Posterior cingulate gyrus (tissue), 11 donors: ENCODE data around the gene GSTA4.
"Not testable (repeated sequence)": the region's sequence is repeated elsewhere in the genome, so short reads cannot be mapped to it uniquely, and the experiment has no call there.

Experiments
- DNase-seq, 10 donors: peaks; one replicate each; pipeline versions ENCODE4 v3.0.0 to v3.0.0-alpha.2; 2020 to 2021; ENCODE audit warnings: mixed read lengths in 3 of 10
- intact Hi-C: fragments of 100-400 bp; cut with DNase I; formaldehyde crosslinking; loops from one replicate; pipeline ENCODE4 v1.15.1; 2023

GSTA4 gene

GRCh38 chr6:53014744-53015143, 19.7 kb upstream of the GSTA4 start:
- intact Hi-C loops: no loop called here
- no peak for DNase-seq

- intact Hi-C loops: no loop called here
- DNase-seq: no peak
Measured at GRCh38 chr6:53014063-53014462, 19.0 kb upstream of the GSTA4 start.

GRCh38 chr6:53011979-53012378, 16.9 kb upstream of the GSTA4 start:
- DNase-seq: no peak
- intact Hi-C loops: no loop called here

- intact Hi-C loops: no loop called here
Measured at GRCh38 chr6:53010504-53010903, 15.4 kb upstream of the GSTA4 start.

GRCh38 chr6:53009511-53009910, 14.4 kb upstream of the GSTA4 start:
- DNase-seq: no peak
- intact Hi-C loops: no loop called here

More at GRCh38 chr6:53010504-53010903, 15.4 kb upstream of the GSTA4 start:
- no peak for DNase-seq

GRCh38 chr6:53009056-53009455, 14.0 kb upstream of the GSTA4 start:
- intact Hi-C loops: no loop called here
- no peak for DNase-seq

GRCh38 chr6:53008192-53008687, 13.2 kb upstream of the GSTA4 start:
- intact Hi-C loops, DNase-seq: not testable (repeated sequence)

- intact Hi-C loops: no loop called here
- DNase-seq: no peak
Measured at GRCh38 chr6:53005663-53006250, 10.7 kb upstream of the GSTA4 start.

GRCh38 chr6:52999456-52999855, 4.4 kb upstream of the GSTA4 start:
- intact Hi-C loops: no loop called here
- DNase-seq: no peak

- no peak for DNase-seq
- intact Hi-C loops: no loop called here
Measured at GRCh38 chr6:52998603-52999002, 3.5 kb upstream of the GSTA4 start.

GRCh38 chr6:52995913-52996645, 995 bp upstream of the GSTA4 start:
- DNase-seq: peak in 6 of 10 donors; percentile 22 to 86 (median 34)
- intact Hi-C loops: no loop called here

GRCh38 chr6:52994839-52995088, 320 bp downstream of the GSTA4 start:
- peak; percentile 32 to 91 (median 46) for DNase-seq
- intact Hi-C loops: loop anchor here (5.0 kb wide), 1 partner anchor 112 kb away; no protein-coding TSS in a partner anchor

GRCh38 chr6:52994031-52994838, 849 bp downstream of the GSTA4 start:
- intact Hi-C loops: loop anchor here (5.0 kb wide), 1 partner anchor 112 kb away; no protein-coding TSS in a partner anchor
- peak in 7 of 10 donors; percentile 37 to 86 (median 49) for DNase-seq

- DNase-seq: no peak
- intact Hi-C loops: loop anchor here (5.0 kb wide), 1 partner anchor 111 kb away; no protein-coding TSS in a partner anchor
Measured at GRCh38 chr6:52992980-52993920, 1.8 kb downstream of the GSTA4 start.

GRCh38 chr6:52990342-52990741, 4.7 kb downstream of the GSTA4 start:
- intact Hi-C loops: loop anchor here (5.0 kb wide), 1 partner anchor 108 kb away; no protein-coding TSS in a partner anchor
- DNase-seq: no peak

- intact Hi-C loops: no loop called here
- DNase-seq: no peak
Measured at GRCh38 chr6:52985228-52985627, 9.9 kb downstream of the GSTA4 start.

- DNase-seq: no peak
- intact Hi-C loops: no loop called here
Measured at GRCh38 chr6:52984247-52984646, 10.8 kb downstream of the GSTA4 start.

GRCh38 chr6:52983159-52983848, 11.8 kb downstream of the GSTA4 start:
- no peak for DNase-seq
- intact Hi-C loops: no loop called here

GRCh38 chr6:52982680-52983079, 12.4 kb downstream of the GSTA4 start:
- DNase-seq: no peak
- intact Hi-C loops: no loop called here
